Liver (tissue), 3 donors: ENCODE results near the gene TNFRSF13B.

Source experiments
- ATF3 ChIP-seq: IDR thresholded peaks from 2 replicates; pipeline ENCODE4 v1.6.1; 2016; ENCODE audit warnings: antibody characterized with exemption
- CTCF ChIP-seq: fragments of 150-350 bp; IDR thresholded peaks from 2 replicates; pipeline ENCODE4 v1.5.1; 2017; ENCODE audit warnings: improper control_type of control experiment, low read depth, low read length; ENCODE audit not compliant: missing input control
- EGR1 ChIP-seq, 2 donors: IDR thresholded peaks; 2 replicates each; pipeline ENCODE4 v1.6.1; 2016 to 2018; ENCODE audit warnings: antibody characterized with exemption in 2 of 2, low read depth in 2 of 2
- FOXA1 ChIP-seq: IDR thresholded peaks from 2 replicates; pipeline ENCODE4 v1.6.1; 2016; ENCODE audit warnings: antibody characterized with exemption
- GABPA ChIP-seq, 2 donors: IDR thresholded peaks in 1 of 2; conservative IDR thresholded peaks in 1 of 2; 2 replicates each; pipeline ENCODE4 v1.6.1; 2016; ENCODE audit warnings: antibody characterized with exemption in 2 of 2, mild to moderate bottlenecking in 1 of 2, moderate library complexity in 1 of 2
- JUND ChIP-seq, 2 donors: IDR thresholded peaks; 2 replicates each; pipeline ENCODE4 v1.6.1; 2016; ENCODE audit warnings: antibody characterized with exemption in 2 of 2
- MAX ChIP-seq: IDR thresholded peaks from 2 replicates; pipeline ENCODE4 v1.6.1; 2016; ENCODE audit warnings: antibody characterized with exemption
- RAD21 ChIP-seq, 2 donors: IDR thresholded peaks; 2 replicates each; pipeline ENCODE4 v1.6.1; 2016; ENCODE audit warnings: antibody characterized with exemption in 2 of 2, mild to moderate bottlenecking in 2 of 2
- REST ChIP-seq: IDR thresholded peaks from 2 replicates; pipeline ENCODE4 v1.6.1; 2016; ENCODE audit warnings: antibody characterized with exemption, mild to moderate bottlenecking
- RXRA ChIP-seq, 2 donors: IDR thresholded peaks; 2 replicates each; pipeline ENCODE4 v1.6.1; 2017 to 2018; ENCODE audit warnings: antibody characterized with exemption in 2 of 2, mild to moderate bottlenecking in 1 of 2
- SP1 ChIP-seq: IDR thresholded peaks from 2 replicates; pipeline ENCODE4 v1.6.1; 2018; ENCODE audit warnings: antibody characterized with exemption, mild to moderate bottlenecking
- TAF1 ChIP-seq: conservative IDR thresholded peaks from 2 replicates; pipeline ENCODE4 v1.6.1; 2016; ENCODE audit warnings: antibody characterized with exemption, mild to moderate bottlenecking
- YY1 ChIP-seq: IDR thresholded peaks from 2 replicates; pipeline ENCODE4 v1.6.1; 2016; ENCODE audit warnings: antibody characterized with exemption, mild to moderate bottlenecking
- ZBTB33 ChIP-seq: IDR thresholded peaks from 2 replicates; pipeline ENCODE4 v1.6.1; 2016; ENCODE audit warnings: antibody characterized with exemption
- donor health status: healthy.
- donor health status: healthy.

GRCh38 chr17:16906680-16907079, 65.2 kb downstream of the TNFRSF13B start:
- no peak for TF ChIP-seq MAX
- no peak for TF ChIP-seq EGR1 (IDR thresholded peaks at IDR 0.05; ENCODE audit: low read depth in 2 of 2)
- no peak for TF ChIP-seq CTCF
- TF ChIP-seq GABPA (IDR thresholded peaks at IDR 0.05 in 1 of 2, conservative IDR thresholded peaks at IDR 0.05 in 1 of 2), result no peak
- no peak for TF ChIP-seq YY1
- no peak for TF ChIP-seq REST
- TF ChIP-seq ATF3, result no peak
- TF ChIP-seq ZBTB33, result no peak
- TF ChIP-seq SP1, result no peak
- no peak for TF ChIP-seq TAF1
- TF ChIP-seq RXRA (IDR thresholded peaks at IDR 0.05), result no peak
- no peak for TF ChIP-seq JUND (IDR thresholded peaks at IDR 0.05)
- TF ChIP-seq RAD21 (IDR thresholded peaks at IDR 0.05), result no peak
- no peak for TF ChIP-seq FOXA1
